ENCODE data around the gene UQCC2.
A peak's percentile ranks its signal among the peaks of the same experiment; 100 is the strongest.

The UQCC2 gene

GRCh38 chr6:33744001-33744848 is 32.7 kb upstream of the UQCC2 start:
- peak; percentile 59 for DNase-seq

GRCh38 chr6:33742837-33743236 is 31.3 kb upstream of the UQCC2 start:
- no peak for DNase-seq

- no peak for DNase-seq
These were observed 30.6 kb upstream of the UQCC2 start for GRCh38 chr6:33742092-33742491.

GRCh38 chr6:33740794-33741193 is 29.3 kb upstream of the UQCC2 start:
- no peak for DNase-seq

- no peak for DNase-seq
These were observed 28.7 kb upstream of the UQCC2 start for GRCh38 chr6:33740204-33740608.

- DNase-seq: no peak
These were observed 28.1 kb upstream of the UQCC2 start for GRCh38 chr6:33739571-33739970.

- DNase-seq: no peak
These were observed 27.4 kb upstream of the UQCC2 start for GRCh38 chr6:33738879-33739278.

GRCh38 chr6:33738153-33738552 is 26.7 kb upstream of the UQCC2 start:
- no peak for DNase-seq

GRCh38 chr6:33737267-33738026 is 25.9 kb upstream of the UQCC2 start:
- DNase-seq: no peak

GRCh38 chr6:33735216-33735615 is 23.7 kb upstream of the UQCC2 start:
- no peak for DNase-seq

- DNase-seq: no peak
These were observed 22.2 kb upstream of the UQCC2 start for GRCh38 chr6:33733709-33734007.

- no peak for DNase-seq
These were observed 21.6 kb upstream of the UQCC2 start for GRCh38 chr6:33732817-33733708.

- no peak for DNase-seq
These were observed 20.9 kb upstream of the UQCC2 start for GRCh38 chr6:33732385-33732784.

GRCh38 chr6:33731751-33732282 is 20.3 kb upstream of the UQCC2 start:
- no peak for DNase-seq

GRCh38 chr6:33731035-33731434 is 19.5 kb upstream of the UQCC2 start:
- no peak for DNase-seq

GRCh38 chr6:33730611-33731010 is 19.1 kb upstream of the UQCC2 start:
- DNase-seq: no peak

- no peak for DNase-seq
These were observed 17.6 kb upstream of the UQCC2 start for GRCh38 chr6:33729059-33729458.

GRCh38 chr6:33728438-33728837 is 16.9 kb upstream of the UQCC2 start:
- no peak for DNase-seq

GRCh38 chr6:33727932-33728331 is 16.4 kb upstream of the UQCC2 start:
- DNase-seq: no peak

- DNase-seq: no peak
These were observed 15.6 kb upstream of the UQCC2 start for GRCh38 chr6:33727126-33727525.

GRCh38 chr6:33726696-33727095 is 15.2 kb upstream of the UQCC2 start:
- DNase-seq: no peak

GRCh38 chr6:33725891-33726673 is 14.6 kb upstream of the UQCC2 start:
- no peak for DNase-seq
